Keratinocyte (primary cell): ENCODE results near the gene SHROOM3.

Source experiments
- EZH2 ChIP-seq: IDR thresholded peaks from one replicate; pipeline ENCODE4 v1.6.1; 2012; ENCODE audit warnings: inconsistent platforms, mild to moderate bottlenecking, low read length, moderate library complexity
- TF ChIP-seq, protein P1 (sequence below), 3 experiments: IDR thresholded peaks in 1 of 3; conservative IDR thresholded peaks in 1 of 3; optimal IDR thresholded peaks in 1 of 3; 2 replicates in 2 of 3; 3 replicates in 1 of 3; pipeline versions ENCODE3 to v1.5.1; 2011; ENCODE audit warnings: low read length in 3 of 3, mild to moderate bottlenecking in 3 of 3, moderate library complexity in 2 of 3, control low read depth in 1 of 3, inconsistent platforms in 1 of 3; ENCODE audit not compliant: insufficient read depth in 2 of 3; ENCODE audit errors: extremely low read depth in 1 of 3

DNA sequence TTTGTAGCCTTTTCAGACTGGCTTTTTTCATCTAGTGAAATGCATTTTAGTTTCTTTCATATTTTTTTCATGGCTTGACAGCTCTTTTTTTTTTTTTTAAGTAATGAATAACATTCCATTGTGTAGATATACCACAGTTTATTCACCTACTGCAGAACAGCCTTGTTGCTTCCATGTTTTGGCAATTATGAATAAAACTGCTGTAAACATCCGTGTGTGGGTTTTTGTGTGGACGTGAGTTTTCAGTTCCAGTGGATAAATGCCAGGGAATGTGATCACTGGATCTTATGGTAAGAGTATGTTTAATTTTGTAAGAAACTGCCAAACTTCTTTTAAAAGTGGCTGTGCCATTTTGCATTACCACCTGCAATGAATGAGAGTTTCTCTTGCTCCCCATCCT, 302.2 kb downstream of the SHROOM3 start:
- TF ChIP-seq, protein P1, sequence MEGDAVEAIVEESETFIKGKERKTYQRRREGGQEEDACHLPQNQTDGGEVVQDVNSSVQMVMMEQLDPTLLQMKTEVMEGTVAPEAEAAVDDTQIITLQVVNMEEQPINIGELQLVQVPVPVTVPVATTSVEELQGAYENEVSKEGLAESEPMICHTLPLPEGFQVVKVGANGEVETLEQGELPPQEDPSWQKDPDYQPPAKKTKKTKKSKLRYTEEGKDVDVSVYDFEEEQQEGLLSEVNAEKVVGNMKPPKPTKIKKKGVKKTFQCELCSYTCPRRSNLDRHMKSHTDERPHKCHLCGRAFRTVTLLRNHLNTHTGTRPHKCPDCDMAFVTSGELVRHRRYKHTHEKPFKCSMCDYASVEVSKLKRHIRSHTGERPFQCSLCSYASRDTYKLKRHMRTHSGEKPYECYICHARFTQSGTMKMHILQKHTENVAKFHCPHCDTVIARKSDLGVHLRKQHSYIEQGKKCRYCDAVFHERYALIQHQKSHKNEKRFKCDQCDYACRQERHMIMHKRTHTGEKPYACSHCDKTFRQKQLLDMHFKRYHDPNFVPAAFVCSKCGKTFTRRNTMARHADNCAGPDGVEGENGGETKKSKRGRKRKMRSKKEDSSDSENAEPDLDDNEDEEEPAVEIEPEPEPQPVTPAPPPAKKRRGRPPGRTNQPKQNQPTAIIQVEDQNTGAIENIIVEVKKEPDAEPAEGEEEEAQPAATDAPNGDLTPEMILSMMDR (optimal IDR thresholded peaks at IDR 0.05 in 1 of 3, IDR thresholded peaks at IDR 0.05 in 1 of 3, conservative IDR thresholded peaks at IDR 0.05 in 1 of 3; ENCODE audit: extremely low read depth in 1 of 3, insufficient read depth in 2 of 3, low read length in 3 of 3): no peak
- no peak for TF ChIP-seq EZH2
